Measurements from ENCODE around the gene MAP3K21. TPM values are rescaled to one million over a fixed set of nuclear protein-coding genes. Genes with fewer than 3 reads are reported as not detected.

MAP3K21 gene
- total RNA-seq, 2 donors from 2014 or later, result 1.8 to 2.7 TPM

DNA sequence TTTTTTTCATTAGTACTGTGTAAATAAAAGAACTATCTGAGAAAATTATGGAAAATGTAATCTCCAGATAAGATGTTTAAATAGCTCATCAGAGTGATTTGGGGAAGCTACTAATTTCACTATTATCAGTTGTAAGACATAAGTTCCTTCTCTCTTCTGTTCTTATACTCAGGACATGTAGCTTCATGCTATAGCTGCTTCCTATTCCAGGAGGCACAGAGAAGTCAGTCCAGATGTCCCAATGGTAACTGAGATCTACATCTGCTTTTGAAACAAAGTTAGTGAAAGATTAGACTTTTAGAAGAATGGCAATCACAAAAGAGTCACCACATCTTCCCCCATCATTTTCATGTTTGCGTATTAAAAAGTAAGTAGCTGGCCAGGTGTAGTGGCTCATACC lies 5.6 kb downstream of the MAP3K21 start:
- Mint-ChIP-seq H3K36me3 (ENCODE audit: insufficient read depth in 2 of 2) (no peaks in the 10 kb centered on the region), H3K27ac (no peak overlapping the region), H3K4me1 (ENCODE audit: low read depth) (peaks cover 9% of the 10 kb centered on the region), H3K27me3 (ENCODE audit: low read depth) (peaks cover 25% of the 10 kb centered on the region), H3K9me3 (no peaks in the 10 kb centered on the region), H3K4me3 (no peak overlapping the region)
- ATAC-seq (replicated peaks in 1 of 2) (no peak), DNase-seq (no peak)

DNA sequence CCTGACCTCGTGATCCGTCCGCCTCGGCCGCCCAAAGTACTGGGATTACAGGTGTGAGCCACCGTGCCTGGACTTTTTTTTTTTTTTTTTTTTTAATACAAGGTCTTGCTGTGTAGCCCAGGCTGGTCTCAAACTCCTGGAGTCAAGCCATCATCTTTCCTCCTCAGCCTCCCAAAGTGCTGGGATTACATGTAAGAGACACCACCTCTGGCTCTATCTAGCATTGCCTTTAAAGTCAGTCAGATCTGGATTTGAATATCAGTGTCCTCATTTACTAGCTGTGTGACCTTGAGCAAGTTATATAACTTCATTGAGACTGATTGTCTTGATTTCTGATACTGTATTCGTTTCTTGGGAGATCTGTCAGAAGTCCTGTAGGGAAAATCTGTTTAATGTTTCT lies 6.6 kb downstream of the MAP3K21 start:
- peaks cover 6% of the 10 kb centered on the region for H3K4me1 Mint-ChIP-seq (ENCODE audit: low read depth)
- no peak overlapping the region for H3K4me3 Mint-ChIP-seq
- H3K27me3 Mint-ChIP-seq (ENCODE audit: low read depth), result peaks cover 32% of the 10 kb centered on the region
- DNase-seq, result no peak
- no peak for ATAC-seq (replicated peaks in 1 of 2)
- no peak overlapping the region for H3K27ac Mint-ChIP-seq
- no peaks in the 10 kb centered on the region for H3K36me3 Mint-ChIP-seq (ENCODE audit: insufficient read depth in 2 of 2)
- no peaks in the 10 kb centered on the region for H3K9me3 Mint-ChIP-seq

DNA sequence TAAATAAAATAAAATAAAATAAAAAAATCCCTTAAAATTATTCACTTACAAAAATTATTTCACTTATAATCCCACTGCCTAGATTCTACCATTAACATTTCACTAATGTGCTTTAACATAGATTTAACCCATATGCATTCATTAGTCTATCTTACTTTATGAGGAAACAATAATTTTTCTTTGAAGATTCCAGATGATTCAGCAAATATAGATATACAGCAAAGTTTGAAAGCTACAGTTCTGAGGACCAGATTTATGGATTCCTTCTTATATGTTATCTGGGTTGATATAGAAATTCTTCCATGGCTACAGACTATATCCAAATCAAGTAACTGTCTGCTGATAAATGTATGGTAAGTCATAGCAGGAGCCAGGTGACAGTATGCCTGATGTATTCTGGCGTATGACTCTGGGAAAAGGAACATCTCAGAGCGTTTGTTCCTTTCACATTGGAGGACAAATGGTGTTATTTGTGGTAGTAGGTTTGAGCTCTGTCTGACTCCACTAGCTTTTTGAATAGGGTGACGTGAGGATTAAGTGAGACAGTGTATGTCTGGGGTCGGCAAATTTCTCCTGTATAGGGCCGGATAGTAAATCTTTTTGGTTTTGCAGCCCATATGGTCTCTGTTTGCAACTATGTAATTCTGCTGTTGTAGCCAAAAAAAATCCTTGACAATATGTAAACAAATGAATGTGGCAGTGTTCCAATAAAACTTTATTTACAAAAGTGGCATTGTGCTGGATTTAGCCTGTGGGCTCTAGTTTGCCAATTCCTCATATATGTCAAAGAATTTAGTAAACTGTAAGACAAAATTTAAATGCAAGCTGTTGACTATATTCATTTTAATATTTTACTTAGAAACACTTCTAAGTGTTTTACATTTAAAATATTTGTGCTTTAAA lies 9.3 kb downstream of the MAP3K21 start:
- no peak for ATAC-seq (replicated peaks in 1 of 2)
- Mint-ChIP-seq H3K27ac (no peak overlapping the region), H3K4me1 (ENCODE audit: low read depth) (no peaks in the 10 kb centered on the region), H3K27me3 (ENCODE audit: low read depth) (peaks cover 30% of the 10 kb centered on the region), H3K36me3 (ENCODE audit: insufficient read depth in 2 of 2) (no peaks in the 10 kb centered on the region), H3K4me3 (no peak overlapping the region), H3K9me3 (no peaks in the 10 kb centered on the region)
- no peak for DNase-seq

DNA sequence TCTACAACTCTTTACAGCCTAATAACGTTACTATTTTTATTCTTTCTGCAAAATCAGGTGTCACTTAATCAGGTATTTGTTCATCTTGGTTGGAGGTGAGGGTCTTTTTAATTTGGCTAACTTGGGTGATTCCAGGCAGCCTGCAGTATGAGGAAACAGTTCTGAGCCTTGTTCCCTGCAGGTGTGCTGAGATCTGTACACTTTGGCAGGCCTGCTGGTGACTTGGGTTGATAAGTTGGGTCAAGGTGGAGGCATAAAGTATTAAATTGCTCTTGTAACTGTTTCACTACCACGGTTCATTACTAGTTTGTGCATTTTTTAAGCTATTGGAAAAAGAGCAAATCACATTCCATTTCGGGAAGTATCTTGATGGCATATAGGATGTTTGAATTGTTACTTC lies 10.0 kb downstream of the MAP3K21 start:
- peaks cover 37% of the 10 kb centered on the region for H3K27me3 Mint-ChIP-seq (ENCODE audit: low read depth)
- no peak for ATAC-seq (replicated peaks in 1 of 2)

DNA sequence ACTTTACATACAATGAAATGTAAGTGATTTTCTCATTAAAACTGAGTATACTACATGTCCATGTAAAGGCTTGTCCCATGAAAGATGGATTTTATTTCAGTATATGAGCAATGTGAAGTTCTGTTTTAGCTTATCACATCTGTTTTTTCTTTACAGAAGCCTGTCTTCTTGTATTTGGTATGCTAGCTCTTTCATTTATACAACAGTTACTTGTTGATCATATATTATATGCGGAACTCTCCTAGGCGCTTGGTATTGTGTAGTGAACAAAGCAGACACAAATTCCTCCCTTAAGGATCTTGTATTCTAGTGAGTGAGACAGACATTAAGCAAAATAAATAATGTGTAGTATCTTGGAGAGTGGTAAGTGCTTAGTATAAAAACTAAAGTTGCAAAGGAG lies 10.6 kb downstream of the MAP3K21 start:
- H3K4me1 Mint-ChIP-seq (ENCODE audit: low read depth), result no peaks in the 10 kb centered on the region
- no peak for ATAC-seq (replicated peaks in 1 of 2)
- no peaks in the 10 kb centered on the region for H3K36me3 Mint-ChIP-seq (ENCODE audit: insufficient read depth in 2 of 2)
- no peak overlapping the region for H3K4me3 Mint-ChIP-seq
- peaks cover 41% of the 10 kb centered on the region for H3K27me3 Mint-ChIP-seq (ENCODE audit: low read depth)
- no peaks in the 10 kb centered on the region for H3K9me3 Mint-ChIP-seq
- H3K27ac Mint-ChIP-seq, result no peak overlapping the region
- no peak for DNase-seq

More for the DNA sequence above, 10.0 kb downstream of the MAP3K21 start:
- Mint-ChIP-seq H3K4me3 (no peak overlapping the region), H3K4me1 (ENCODE audit: low read depth) (no peaks in the 10 kb centered on the region), H3K9me3 (no peaks in the 10 kb centered on the region), H3K27ac (no peak overlapping the region), H3K36me3 (ENCODE audit: insufficient read depth in 2 of 2) (no peaks in the 10 kb centered on the region)
- no peak for DNase-seq

DNA sequence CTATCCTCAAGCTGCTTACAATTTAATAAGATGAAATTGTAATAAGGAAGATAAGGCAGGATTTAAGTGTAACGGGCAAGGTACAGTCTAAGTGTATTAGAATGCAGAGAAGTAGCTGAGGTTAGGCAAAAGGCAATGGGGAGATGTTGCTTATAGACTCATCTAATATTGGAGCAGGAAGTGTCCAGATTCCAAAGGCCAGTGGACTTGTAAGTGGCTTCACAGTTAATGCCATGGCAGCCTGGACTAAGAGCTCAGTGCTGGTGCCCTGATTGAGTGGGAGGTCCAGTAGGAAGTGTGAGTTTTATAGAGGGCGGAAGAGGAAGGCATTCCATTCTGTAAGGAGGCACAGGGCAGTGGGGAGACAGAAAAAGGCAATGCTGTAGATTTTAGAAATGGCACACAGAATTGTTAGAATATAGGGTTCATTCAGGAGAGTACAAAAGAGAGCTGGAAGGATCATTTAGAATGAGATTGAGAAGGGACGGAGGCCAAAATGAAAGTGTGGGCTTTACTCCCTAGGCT lies 12.6 kb downstream of the MAP3K21 start:
- ATAC-seq (replicated peaks in 1 of 2) (no peak), DNase-seq (no peak)
- Mint-ChIP-seq H3K4me1 (ENCODE audit: low read depth) (no peaks in the 10 kb centered on the region), H3K36me3 (ENCODE audit: insufficient read depth in 2 of 2) (no peaks in the 10 kb centered on the region), H3K27me3 (ENCODE audit: low read depth) (peaks cover 59% of the 10 kb centered on the region), H3K27ac (no peak overlapping the region), H3K9me3 (peaks cover 0 to 2% of the 10 kb centered on the region in 2 donors), H3K4me3 (no peak overlapping the region)

DNA sequence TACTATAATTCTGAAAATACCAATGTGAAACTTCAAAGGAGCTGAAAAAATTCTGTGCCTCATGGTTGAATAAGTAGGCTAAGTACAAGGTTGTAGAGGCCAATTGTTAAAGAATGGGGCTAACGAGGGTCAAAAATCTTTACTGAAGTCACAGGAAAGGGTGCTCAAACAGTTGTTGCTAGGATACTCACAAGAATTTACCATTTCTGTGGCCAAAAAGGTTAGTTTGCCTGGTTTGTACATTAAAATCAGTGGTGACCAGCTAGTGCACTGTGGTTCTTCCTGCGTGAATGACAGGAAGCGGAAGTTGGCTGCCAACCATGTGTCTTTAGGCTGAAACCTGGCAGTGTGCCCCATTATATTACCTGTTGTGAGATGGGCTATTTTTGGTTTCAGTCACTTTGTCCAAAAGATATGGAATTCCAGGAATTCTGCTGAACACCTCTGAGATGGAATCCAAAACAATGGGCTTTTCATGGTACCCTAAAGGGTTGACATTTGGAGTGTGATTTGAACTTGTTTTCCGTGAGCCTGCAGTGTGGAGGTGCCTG lies 13.5 kb downstream of the MAP3K21 start:
- ATAC-seq (replicated peaks in 1 of 2) (no peak), DNase-seq (no peak)
- H3K4me3 Mint-ChIP-seq, result no peak overlapping the region
- peaks cover 0 to 2% of the 10 kb centered on the region in 2 donors for H3K9me3 Mint-ChIP-seq
- H3K27ac Mint-ChIP-seq, result no peak overlapping the region
- peaks cover 59% of the 10 kb centered on the region for H3K27me3 Mint-ChIP-seq (ENCODE audit: low read depth)
- no peaks in the 10 kb centered on the region for H3K4me1 Mint-ChIP-seq (ENCODE audit: low read depth)
- no peaks in the 10 kb centered on the region for H3K36me3 Mint-ChIP-seq (ENCODE audit: insufficient read depth in 2 of 2)

DNA sequence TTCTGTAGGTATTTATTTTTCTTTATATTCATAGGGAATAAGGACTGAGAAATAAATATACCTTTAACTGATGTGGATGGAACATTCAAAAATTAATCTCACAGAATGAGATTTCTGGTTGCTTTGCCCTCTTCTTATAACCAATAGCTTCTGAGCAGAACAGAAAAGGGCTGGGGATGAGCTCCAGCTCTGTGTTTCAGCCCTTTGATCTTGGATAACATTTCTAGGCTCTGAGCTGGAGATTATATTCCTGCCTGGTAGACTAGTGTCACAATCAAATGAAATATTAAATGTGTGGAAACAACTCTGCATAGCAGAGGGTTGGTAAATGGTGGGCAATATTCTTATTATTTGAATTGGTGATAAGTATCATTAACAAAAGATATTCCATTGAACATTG lies 14.6 kb downstream of the MAP3K21 start:
- Mint-ChIP-seq H3K36me3 (ENCODE audit: insufficient read depth in 2 of 2) (no peaks in the 10 kb centered on the region), H3K4me1 (ENCODE audit: low read depth) (no peaks in the 10 kb centered on the region), H3K9me3 (peaks cover 0 to 2% of the 10 kb centered on the region in 2 donors), H3K27ac (no peak overlapping the region), H3K27me3 (ENCODE audit: low read depth) (peaks cover 52% of the 10 kb centered on the region), H3K4me3 (no peak overlapping the region)
- no peak for ATAC-seq (replicated peaks in 1 of 2)
- DNase-seq, result no peak

DNA sequence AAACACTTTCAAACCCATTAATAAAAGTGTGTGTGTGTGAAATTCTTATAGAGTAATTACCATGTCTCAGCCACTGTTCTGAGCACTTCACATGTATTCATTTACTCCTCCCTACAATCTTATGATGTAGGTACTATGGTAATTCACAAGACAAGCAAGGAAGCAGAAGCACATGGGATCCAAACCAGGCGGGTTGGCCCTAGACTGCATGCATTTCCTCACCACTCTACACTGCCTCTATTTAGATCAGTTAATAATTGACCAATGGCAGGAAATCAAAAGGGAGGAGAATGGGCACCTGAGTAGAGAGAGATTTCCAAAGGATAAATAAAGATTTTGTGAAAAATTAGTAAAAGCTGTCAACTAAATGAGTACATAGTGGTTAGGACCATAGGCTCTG lies 15.7 kb downstream of the MAP3K21 start:
- Mint-ChIP-seq H3K27me3 (ENCODE audit: low read depth) (peaks cover 50% of the 10 kb centered on the region), H3K4me3 (no peak overlapping the region), H3K4me1 (ENCODE audit: low read depth) (no peaks in the 10 kb centered on the region), H3K36me3 (ENCODE audit: insufficient read depth in 2 of 2) (no peaks in the 10 kb centered on the region), H3K9me3 (peaks cover 0 to 2% of the 10 kb centered on the region in 2 donors), H3K27ac (no peak overlapping the region)
- no peak for ATAC-seq (replicated peaks in 1 of 2)
- no peak for DNase-seq

DNA sequence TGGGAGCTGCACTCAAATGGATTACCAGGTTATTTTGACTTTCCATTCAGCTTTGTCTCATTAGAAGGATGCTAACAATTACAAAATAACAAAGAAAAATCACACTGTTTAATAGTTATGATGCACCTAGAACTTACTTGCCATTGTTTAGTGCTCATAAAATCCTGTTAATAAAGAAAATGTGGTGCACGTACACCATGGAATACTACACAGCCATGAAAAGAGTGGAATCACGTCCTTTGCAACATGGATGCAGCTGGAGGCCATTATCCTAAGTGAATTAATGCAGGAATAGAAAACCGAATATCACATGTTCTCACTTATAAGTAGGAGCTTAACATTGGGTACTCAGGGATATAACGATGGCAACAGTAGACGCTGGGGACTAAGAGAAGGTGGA lies 19.8 kb downstream of the MAP3K21 start:
- ATAC-seq (replicated peaks in 1 of 2), result no peak
- Mint-ChIP-seq H3K27ac (no peak overlapping the region), H3K27me3 (ENCODE audit: low read depth) (peaks cover 23% of the 10 kb centered on the region), H3K4me3 (no peak overlapping the region), H3K9me3 (peaks cover 0 to 2% of the 10 kb centered on the region in 2 donors), H3K36me3 (ENCODE audit: insufficient read depth in 2 of 2) (no peaks in the 10 kb centered on the region), H3K4me1 (ENCODE audit: low read depth) (no peaks in the 10 kb centered on the region)
- DNase-seq, result no peak

DNA sequence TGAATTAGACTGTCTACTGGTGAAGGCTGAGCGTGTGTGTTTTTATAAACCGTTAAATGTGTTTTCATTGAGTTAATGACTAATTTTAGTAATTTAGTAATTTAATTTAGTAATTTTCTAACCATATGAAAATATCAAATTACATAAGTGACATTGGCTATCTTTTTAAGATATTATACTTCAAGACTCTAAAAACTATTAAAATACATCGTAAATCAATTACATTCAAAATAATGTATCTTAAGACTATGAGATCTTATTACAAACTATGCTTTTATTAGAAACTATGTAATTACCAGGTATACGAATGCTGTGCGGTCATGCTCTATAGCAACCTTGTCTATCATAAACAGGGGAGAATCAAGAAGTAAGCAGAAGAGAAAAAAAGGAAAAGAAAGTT lies 21.6 kb downstream of the MAP3K21 start:
- H3K9me3 Mint-ChIP-seq, result no peaks in the 10 kb centered on the region
- H3K27me3 Mint-ChIP-seq (ENCODE audit: low read depth), result peaks cover 7% of the 10 kb centered on the region
- H3K4me3 Mint-ChIP-seq, result no peak overlapping the region
- ATAC-seq (replicated peaks in 1 of 2) (no peak), DNase-seq (no peak)
- H3K4me1 Mint-ChIP-seq (ENCODE audit: low read depth), result no peaks in the 10 kb centered on the region
- H3K27ac Mint-ChIP-seq, result no peak overlapping the region
- H3K36me3 Mint-ChIP-seq (ENCODE audit: insufficient read depth in 2 of 2), result no peaks in the 10 kb centered on the region

DNA sequence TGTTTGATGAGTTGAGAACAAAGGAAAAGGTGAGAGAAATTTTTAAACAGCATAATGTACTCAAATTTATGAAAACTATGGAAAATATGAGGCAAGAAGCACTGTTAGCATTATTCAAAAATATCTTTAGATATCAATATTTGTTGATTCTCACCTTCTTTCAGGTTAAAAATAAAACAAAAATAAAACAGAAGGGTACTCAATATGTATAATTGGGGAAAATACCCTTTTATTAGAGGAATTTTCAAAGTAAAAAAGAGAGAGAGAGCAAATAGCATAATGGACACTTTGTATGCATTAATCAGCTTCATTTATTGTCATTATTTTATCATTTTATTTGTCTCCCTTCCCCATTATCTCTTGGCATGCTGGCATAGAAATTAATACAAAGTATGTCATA lies 27.5 kb downstream of the MAP3K21 start:
- no peaks in the 10 kb centered on the region for H3K36me3 Mint-ChIP-seq (ENCODE audit: insufficient read depth in 2 of 2)
- H3K4me1 Mint-ChIP-seq (ENCODE audit: low read depth), result peaks cover 4% of the 10 kb centered on the region
- DNase-seq (no peak), ATAC-seq (replicated peaks in 1 of 2) (no peak)
- no peaks in the 10 kb centered on the region for H3K27me3 Mint-ChIP-seq (ENCODE audit: low read depth)
- H3K9me3 Mint-ChIP-seq, result no peaks in the 10 kb centered on the region
- no peak overlapping the region for H3K27ac Mint-ChIP-seq
- H3K4me3 Mint-ChIP-seq, result no peak overlapping the region

DNA sequence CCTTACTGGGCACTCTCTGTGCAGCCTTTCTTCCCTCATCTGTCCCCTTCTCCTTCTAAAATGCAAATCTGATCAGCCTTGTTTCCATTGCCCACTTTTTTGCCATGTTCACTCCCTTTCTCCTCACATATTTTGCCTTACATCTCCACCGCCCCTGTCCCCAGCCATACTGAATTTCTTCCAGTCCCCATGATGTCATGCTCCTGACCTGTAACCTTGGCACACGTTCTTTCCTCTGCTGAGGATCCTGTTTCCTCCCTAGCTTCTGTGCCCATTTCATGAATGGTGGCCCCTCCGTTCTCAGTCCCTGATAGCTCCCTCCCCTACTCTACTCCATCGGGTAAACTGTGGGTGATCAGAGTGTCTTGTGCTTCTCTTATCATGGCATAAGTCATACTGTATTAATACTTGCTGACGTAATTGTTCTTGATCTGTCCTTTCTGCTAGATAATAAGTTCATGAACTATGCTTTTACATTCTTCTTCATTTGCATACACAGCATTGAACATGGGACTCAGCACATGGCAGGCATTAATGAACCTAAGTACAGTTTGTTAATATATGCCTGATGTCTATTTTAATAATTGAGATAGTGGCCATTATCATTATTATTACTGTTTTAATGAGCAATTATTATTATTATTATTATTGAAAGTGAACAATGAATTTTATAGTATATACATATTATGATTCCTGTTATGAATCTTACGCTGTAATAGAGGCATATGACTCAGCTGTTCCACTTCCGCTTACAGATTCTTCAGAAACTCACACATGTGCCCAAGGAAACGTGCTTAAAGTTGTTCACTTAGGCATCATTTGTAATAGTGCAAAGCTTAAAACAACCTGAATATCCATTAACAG lies 28.5 kb downstream of the MAP3K21 start:
- ATAC-seq (replicated peaks in 1 of 2) (peak in 1 of 2 donors; percentile 69), DNase-seq (peak in 1 of 2 donors; percentile 38)
- Mint-ChIP-seq H3K4me3 (peak overlapping the region in 1 of 2 donors; percentile 41), H3K27ac (no peak overlapping the region), H3K36me3 (ENCODE audit: insufficient read depth in 2 of 2) (no peaks in the 10 kb centered on the region), H3K9me3 (no peaks in the 10 kb centered on the region), H3K4me1 (ENCODE audit: low read depth) (peaks cover 4% of the 10 kb centered on the region), H3K27me3 (ENCODE audit: low read depth) (no peaks in the 10 kb centered on the region)
